Fibroblast of skin of back (primary cell): ENCODE measurements around the gene LEMD3.

Source experiments
- DNase-seq: peaks from one replicate; pipeline ENCODE4 v3.0.0-alpha.2; 2013

Gene LEMD3

GRCh38 chr12:65208964-65209654 lies 39.7 kb downstream of the LEMD3 start:
- DNase-seq = no peak

- no peak for DNase-seq
Observed at GRCh38 chr12:65209655-65210043, 40.3 kb downstream of the LEMD3 start.

- DNase-seq = no peak
Observed at GRCh38 chr12:65217086-65217485, 47.7 kb downstream of the LEMD3 start.

GRCh38 chr12:65220761-65221160 lies 51.4 kb downstream of the LEMD3 start:
- DNase-seq = no peak

- peak; percentile 74 for DNase-seq
Observed at GRCh38 chr12:65229441-65229840, 60.1 kb downstream of the LEMD3 start.

- peak; percentile 21 for DNase-seq
Observed at GRCh38 chr12:65232476-65233077, 63.2 kb downstream of the LEMD3 start.

GRCh38 chr12:65237153-65237552 lies 67.8 kb downstream of the LEMD3 start:
- no peak for DNase-seq

- no peak for DNase-seq
Observed at GRCh38 chr12:65238609-65239008, 69.2 kb downstream of the LEMD3 start.

- no peak for DNase-seq
Observed at GRCh38 chr12:65248656-65249633, 79.6 kb downstream of the LEMD3 start.

- DNase-seq = no peak
Observed at GRCh38 chr12:65252515-65252914, 83.1 kb downstream of the LEMD3 start.

GRCh38 chr12:65257986-65258385 lies 88.6 kb downstream of the LEMD3 start:
- no peak for DNase-seq

GRCh38 chr12:65259501-65259900 lies 90.1 kb downstream of the LEMD3 start:
- DNase-seq = no peak

- DNase-seq = no peak
Observed at GRCh38 chr12:65263777-65264176, 94.4 kb downstream of the LEMD3 start.

- no peak for DNase-seq
Observed at GRCh38 chr12:65266408-65266807, 97.0 kb downstream of the LEMD3 start.

- DNase-seq = peak; percentile 72
Observed at GRCh38 chr12:65269603-65270002, 100.2 kb downstream of the LEMD3 start.

- DNase-seq = no peak
Observed at GRCh38 chr12:65274602-65275272, 105.4 kb downstream of the LEMD3 start.

GRCh38 chr12:65275627-65276026 lies 106.2 kb downstream of the LEMD3 start:
- no peak for DNase-seq

GRCh38 chr12:65276916-65277530 lies 107.6 kb downstream of the LEMD3 start:
- DNase-seq = no peak

- no peak for DNase-seq
Observed at GRCh38 chr12:65277994-65278575, 108.7 kb downstream of the LEMD3 start.

- peak; percentile 90 for DNase-seq
Observed at GRCh38 chr12:65278576-65279368, 109.4 kb downstream of the LEMD3 start, which contains the start of gene MSRB3. MSRB3 (plus strand) TSS chr12:65278683; CDS start chr12:65308580, 29,897 bp downstream.
